ENCODE data around the gene DCAF4.

The DCAF4 gene

DNA sequence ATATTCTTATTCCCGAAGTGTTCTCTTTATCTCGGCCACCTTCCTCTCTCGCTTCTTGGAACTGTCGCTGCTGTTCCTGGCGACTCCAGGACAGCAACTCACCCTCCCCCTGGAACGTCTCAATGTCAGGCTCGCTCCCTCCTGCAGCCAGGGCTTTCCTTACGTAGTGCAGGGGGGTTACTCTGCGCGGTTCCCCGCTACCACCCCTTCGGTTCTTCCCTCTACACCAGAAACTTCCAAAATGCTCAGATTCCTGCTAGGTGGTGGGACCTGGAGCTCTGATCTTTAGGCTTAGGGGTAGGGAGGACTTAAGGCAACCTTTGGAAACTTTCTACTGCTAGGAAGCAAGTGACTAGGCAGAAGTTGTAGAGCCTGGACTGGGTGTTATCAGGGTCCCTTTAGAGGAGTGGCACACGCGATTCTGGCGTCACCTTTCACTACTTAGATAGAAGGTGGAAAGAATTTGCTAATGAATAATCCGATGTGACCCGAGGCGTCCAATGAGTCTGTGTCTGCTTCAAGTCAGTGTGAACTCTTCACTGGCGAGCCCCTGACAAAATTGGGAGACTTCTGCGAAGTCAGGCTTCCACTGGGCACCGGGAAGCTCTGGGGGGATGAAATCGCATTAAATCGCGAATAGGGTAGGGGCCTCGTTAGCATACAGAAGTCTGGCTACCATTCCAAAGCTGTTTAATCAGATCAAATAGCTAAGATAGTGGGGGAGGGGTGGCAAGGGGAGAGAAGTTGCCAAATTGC, 31.5 kb upstream of the DCAF4 start:
- peak in 9 of 14 donors; percentile 14 to 69 (median 39) for DNase-seq

GRCh38 chr14:72898448-72898847, 27.8 kb upstream of the DCAF4 start:
- no peak for DNase-seq

- DNase-seq = no peak
Measured at GRCh38 chr14:72901361-72901760, 24.9 kb upstream of the DCAF4 start.

DNA sequence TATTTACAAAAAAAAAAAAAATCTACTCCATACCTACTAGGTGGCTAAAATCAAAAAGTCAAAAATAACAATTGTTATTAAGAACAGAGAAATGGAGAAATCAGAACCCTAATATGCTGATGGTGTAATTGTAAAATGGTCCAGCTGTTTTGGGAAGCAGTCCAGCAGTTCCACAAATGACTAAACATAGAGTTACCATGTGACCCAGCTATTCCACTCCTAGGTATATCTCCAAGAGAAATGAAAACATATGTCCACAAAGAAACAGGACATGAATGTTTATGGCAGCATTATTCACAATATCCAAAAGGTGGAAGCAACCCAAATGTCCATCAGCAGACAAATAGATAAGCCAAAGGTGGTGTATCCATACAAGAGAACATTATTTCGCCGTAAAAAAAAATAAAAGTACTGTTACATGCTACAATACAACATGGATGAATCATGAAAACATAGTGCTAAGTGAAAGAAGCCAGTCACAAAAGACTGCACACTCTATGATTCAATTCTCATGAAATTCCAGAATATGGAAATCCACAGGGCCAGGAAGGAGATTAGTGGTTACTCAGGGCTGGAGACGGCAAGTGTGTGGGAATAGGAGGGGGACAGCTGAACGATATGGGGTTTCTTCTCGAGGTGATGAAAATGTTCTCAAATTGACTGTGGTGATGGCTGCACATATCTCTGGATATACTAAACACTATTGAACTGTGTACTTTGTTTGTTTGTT, 23.3 kb upstream of the DCAF4 start:
- no peak for DNase-seq

DNA sequence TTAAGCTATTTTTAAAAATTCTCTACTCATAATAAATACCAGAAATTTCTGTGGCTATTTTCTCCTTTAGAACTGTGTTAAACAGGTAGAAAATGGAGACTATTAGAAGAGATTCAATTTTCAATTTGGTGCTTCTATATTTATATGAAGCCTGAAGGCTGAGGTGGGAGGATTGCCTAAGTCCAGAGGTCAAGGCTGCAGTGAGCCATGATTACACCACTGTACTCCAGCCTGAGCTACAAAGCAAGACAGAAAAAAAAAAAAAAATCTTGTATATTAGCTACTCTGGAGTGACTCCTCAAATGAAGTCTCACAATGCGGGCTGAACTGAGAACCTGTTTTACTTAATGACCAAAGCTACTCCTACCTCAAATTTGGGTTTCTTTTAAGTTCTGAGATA, 22.5 kb upstream of the DCAF4 start:
- no peak for DNase-seq

- no peak for DNase-seq
Measured at GRCh38 chr14:72904218-72904617, 22.0 kb upstream of the DCAF4 start.

GRCh38 chr14:72904840-72905561, 21.3 kb upstream of the DCAF4 start:
- DNase-seq = peak in 10 of 14 donors; percentile 5 to 58 (median 32)

DNA sequence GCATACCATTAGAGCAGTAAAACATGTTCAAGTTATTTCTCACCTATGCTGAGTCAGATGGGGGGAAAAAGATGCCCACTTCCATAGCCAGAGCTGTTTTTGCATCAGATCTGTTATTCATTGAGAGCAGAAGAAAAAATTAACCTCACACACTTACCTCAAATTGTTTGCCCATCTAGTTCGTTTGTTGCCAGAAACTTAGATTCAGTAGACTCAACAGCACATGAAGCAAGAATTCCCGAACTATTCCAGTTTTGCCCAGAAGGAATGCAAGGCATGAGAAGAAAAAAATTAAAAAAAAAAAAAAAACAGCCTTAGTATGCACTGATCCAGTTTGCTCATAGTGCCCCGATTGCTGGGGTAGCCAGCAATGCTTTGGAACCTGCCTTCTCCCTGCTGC, 19.9 kb upstream of the DCAF4 start:
- no peak for DNase-seq

DNA sequence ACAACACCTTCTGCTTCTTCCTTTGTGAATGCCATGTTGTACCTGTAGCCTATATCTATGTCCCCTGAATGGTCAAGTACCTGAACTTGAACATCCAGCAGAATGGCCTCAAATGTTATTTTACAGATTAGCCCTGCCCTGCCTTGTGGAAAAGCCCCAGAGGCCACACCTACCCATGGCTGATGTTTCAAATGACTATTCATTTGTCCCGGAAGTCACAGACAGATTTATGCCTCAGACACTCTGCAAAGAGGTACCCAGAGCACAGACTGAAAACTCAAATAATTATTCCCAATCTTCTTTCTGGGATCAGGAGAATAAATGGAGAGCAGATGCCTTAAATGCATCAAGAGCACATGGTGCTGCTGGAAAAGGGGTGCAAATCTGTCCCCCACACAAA, 19.4 kb upstream of the DCAF4 start:
- no peak for DNase-seq

GRCh38 chr14:72907886-72908285, 18.4 kb upstream of the DCAF4 start:
- DNase-seq = no peak

GRCh38 chr14:72909163-72909562, 17.1 kb upstream of the DCAF4 start:
- no peak for DNase-seq

- no peak for DNase-seq
Measured at GRCh38 chr14:72913809-72914208, 12.5 kb upstream of the DCAF4 start.

- no peak for DNase-seq
Measured at GRCh38 chr14:72916174-72916573, 10.1 kb upstream of the DCAF4 start.

DNA sequence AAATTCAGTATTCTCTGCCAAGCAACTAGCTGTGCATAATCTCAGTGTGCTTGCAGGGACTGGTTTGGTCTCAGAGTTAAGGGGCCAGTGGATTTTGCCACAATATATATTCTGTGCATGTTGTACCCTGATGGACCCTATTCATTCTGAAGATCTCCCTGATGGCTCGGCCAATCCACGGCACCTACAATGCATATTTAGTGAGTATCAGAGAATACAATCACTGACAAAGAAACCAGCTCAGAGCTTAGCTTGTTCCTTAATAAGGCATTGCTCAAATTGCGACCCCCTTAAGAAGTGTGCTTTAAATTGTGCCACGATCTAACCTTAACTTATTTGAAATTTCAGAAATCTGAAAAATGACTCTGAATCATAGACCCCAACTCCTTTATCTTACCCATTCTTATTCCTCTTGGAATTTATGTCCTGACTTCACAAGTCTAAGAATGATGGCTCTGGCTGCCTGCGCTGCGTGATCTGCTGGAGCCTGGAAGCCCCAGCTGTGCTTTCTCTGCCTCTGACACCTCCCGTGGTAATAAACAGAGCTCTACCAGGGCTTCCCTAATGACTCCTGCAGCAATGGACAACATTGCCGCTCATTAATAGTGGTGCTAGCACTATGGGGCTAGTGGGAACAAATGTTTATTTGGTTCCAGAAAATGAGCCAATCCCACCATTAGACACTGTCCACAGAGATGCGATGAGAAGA, 9.0 kb upstream of the DCAF4 start:
- DNase-seq = no peak

DNA sequence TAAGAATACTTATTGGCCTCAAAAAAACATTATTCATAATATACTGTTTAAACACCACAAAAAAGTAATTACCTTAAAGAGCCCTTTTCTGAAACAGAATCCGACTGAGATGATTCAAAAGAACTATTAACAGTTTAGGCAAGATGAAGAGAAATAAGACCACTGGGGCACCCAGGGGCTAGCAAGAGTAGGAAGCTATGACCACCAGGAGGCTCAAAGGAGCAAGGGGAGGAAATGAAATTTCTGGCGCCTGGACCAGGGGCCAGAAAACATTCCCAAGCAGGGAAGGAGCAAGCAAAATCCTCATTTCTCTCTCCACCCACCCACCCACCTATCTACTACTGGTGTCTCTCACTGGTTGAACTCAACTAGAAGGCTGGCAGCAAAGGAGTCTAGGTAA, 6.3 kb upstream of the DCAF4 start:
- DNase-seq = no peak

GRCh38 chr14:72921396-72921795, 4.9 kb upstream of the DCAF4 start:
- no peak for DNase-seq

GRCh38 chr14:72924337-72924736, 1.9 kb upstream of the DCAF4 start:
- no peak for DNase-seq

- no peak for DNase-seq
Measured at GRCh38 chr14:72925171-72925759, 999 bp upstream of the DCAF4 start.

DNA sequence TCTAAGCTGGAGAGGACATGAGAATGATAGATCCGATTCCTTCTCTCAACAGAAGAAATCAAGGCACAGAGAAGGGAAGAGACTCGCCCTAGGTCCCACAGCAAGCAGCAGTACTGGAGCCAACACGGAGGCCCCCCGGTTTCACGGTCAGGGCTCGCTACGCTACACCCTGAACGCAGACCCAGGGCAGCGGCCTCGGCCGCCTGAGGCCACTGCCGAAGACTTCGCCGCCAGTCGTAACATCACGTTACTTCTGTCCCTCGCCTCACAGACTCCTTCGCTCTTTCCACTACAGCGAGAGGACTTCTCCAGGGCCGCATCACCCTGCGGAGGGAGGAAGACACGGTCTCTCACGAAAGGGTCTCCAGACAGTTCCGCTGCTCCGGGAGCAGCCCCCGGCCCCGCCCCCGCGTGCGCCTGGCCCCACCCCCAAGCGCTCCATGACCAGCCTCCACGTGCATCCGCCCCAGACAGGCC, 411 bp upstream of the DCAF4 start:
- no peak for DNase-seq

DNA sequence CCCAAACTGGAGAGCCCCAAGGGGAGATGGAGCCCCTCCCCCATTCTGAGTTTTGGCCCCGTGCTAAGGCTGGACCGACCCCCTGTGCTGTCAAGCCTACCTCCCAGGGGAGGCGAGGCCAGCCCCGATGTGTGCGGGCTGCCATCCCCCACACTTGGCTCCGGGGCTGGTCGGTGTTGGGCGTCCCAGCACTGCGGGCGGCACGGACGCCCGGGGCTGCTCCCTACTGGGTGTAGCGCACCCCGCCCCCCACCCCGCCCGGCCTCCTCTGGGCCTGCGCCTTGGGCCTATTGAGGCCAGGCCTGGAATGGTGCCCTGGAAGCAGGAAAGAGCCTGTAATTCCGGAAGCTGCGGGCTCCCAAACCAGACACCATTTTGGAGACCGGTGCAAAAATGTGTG, 2.6 kb downstream of the DCAF4 start:
- DNase-seq = no peak

GRCh38 chr14:72929316-72930080, 3.2 kb downstream of the DCAF4 start:
- DNase-seq = no peak

GRCh38 chr14:72932893-72933292, 6.6 kb downstream of the DCAF4 start:
- no peak for DNase-seq

Measured in C1 segment of cervical spinal cord (tissue), 14 donors.